Measurements from ENCODE around the gene RGS1. TPM values are rescaled to one million over a fixed set of nuclear protein-coding genes. Genes with fewer than 3 reads are reported as not detected.
A peak's percentile ranks its signal among the peaks of the same experiment; 100 is the strongest.

Gene RGS1
- total RNA-seq, 2 experiments from 2014 or later = 27.5 to 29.4 TPM

GRCh38 chr1:192576190-192577144 is 894 bp downstream of the RGS1 start:
- H3K27me3 Mint-ChIP-seq = no peaks in the 10 kb centered on the region
- H3K4me1 Mint-ChIP-seq (ENCODE audit: low read depth) = peaks cover 62% of the 10 kb centered on the region
- H3K9me3 Mint-ChIP-seq = no peaks in the 10 kb centered on the region
- DNase-seq (no peak), ATAC-seq (no peak)
- peaks cover 14% of the 10 kb centered on the region for H3K36me3 Mint-ChIP-seq (ENCODE audit: low read depth)
- H3K27ac Mint-ChIP-seq = peak overlapping the region; percentile 58
- CTCF ChIA-PET = interaction anchor here (1.6 kb wide), 1 partner anchor 23 kb away, joined by 5 read pairs; no protein-coding TSS in a partner anchor
- POLR2A ChIA-PET = interaction anchor here (1.1 kb wide), 1 partner anchor 35 kb away, joined by 3 read pairs; no protein-coding TSS in a partner anchor
- H3K4me3 Mint-ChIP-seq = peak overlapping the region; percentile 73
- no peak for TF ChIP-seq CTCF (IDR thresholded peaks at IDR 0.05)
- intact Hi-C loops (cut with micrococcal nuclease) = loop anchor here (2.0 to 5.0 kb wide), 2 partner anchors 34 to 70 kb away; no protein-coding TSS in a partner anchor

GRCh38 chr1:192577145-192578140 is 1.9 kb downstream of the RGS1 start:
- ChIA-PET CTCF (interaction anchor here (0.7 to 4.0 kb wide), 9 partner anchors 14 to 102 kb away, joined by 3 to 46 read pairs (median 5); no protein-coding TSS in a partner anchor), POLR2A (interaction anchor here (1.0 kb wide), 1 partner anchor 59 kb away, joined by 4 read pairs; no protein-coding TSS in a partner anchor)
- intact Hi-C loops (cut with micrococcal nuclease) = loop anchor here (2.0 to 5.0 kb wide), 3 partner anchors 35 to 71 kb away; no protein-coding TSS in a partner anchor
- peaks cover 14% of the 10 kb centered on the region for H3K36me3 Mint-ChIP-seq (ENCODE audit: low read depth)
- no peaks in the 10 kb centered on the region for H3K9me3 Mint-ChIP-seq
- peak overlapping the region; percentile 73 for H3K4me3 Mint-ChIP-seq
- peaks cover 52% of the 10 kb centered on the region for H3K4me1 Mint-ChIP-seq (ENCODE audit: low read depth)
- TF ChIP-seq CTCF (IDR thresholded peaks at IDR 0.05) = no peak
- no peak for DNase-seq
- H3K27me3 Mint-ChIP-seq = no peaks in the 10 kb centered on the region
- peak overlapping the region; percentile 58 for H3K27ac Mint-ChIP-seq
- no peak for ATAC-seq

GRCh38 chr1:192578144-192578909 is 2.8 kb downstream of the RGS1 start:
- POLR2A ChIA-PET = interaction anchor here (1.0 to 1.7 kb wide), 5 partner anchors 27 to 65 kb away, joined by 3 to 9 read pairs (median 3); no protein-coding TSS in a partner anchor
- peaks cover 46% of the 10 kb centered on the region for H3K4me1 Mint-ChIP-seq (ENCODE audit: low read depth)
- intact Hi-C loops (cut with micrococcal nuclease) = loop anchor here (2.0 to 5.0 kb wide), 2 partner anchors 36 to 62 kb away; no protein-coding TSS in a partner anchor
- peak overlapping the region; percentile 58 for H3K27ac Mint-ChIP-seq
- peak overlapping the region; percentile 73 for H3K4me3 Mint-ChIP-seq
- H3K36me3 Mint-ChIP-seq (ENCODE audit: low read depth) = peaks cover 14% of the 10 kb centered on the region
- CTCF ChIA-PET = interaction anchor here (0.7 to 4.0 kb wide), 16 partner anchors 13 to 102 kb away, joined by 3 to 46 read pairs (median 4); no protein-coding TSS in a partner anchor
- no peak for ATAC-seq
- H3K27me3 Mint-ChIP-seq = no peaks in the 10 kb centered on the region
- no peak for TF ChIP-seq CTCF (IDR thresholded peaks at IDR 0.05)
- no peak for DNase-seq
- no peaks in the 10 kb centered on the region for H3K9me3 Mint-ChIP-seq

Measured in activated CD8-positive, alpha-beta T cell treated with anti-CD3 and anti-CD28 coated beads for 36 hours (primary cell).